Tracheal epithelial cell (primary cell): ENCODE results near the gene ADGRA3. TPM values are rescaled to one million over a fixed set of nuclear protein-coding genes. Genes with fewer than 3 reads are reported as not detected.

Source experiments
- total RNA-seq: library from RNA; depleted of rRNA; stranded (reverse); fragments of >200 nt; gene quantifications from 2 replicates; pipeline ENCODE4 v1.2.1, GENCODE V29; 2014

Gene ADGRA3, protein sequence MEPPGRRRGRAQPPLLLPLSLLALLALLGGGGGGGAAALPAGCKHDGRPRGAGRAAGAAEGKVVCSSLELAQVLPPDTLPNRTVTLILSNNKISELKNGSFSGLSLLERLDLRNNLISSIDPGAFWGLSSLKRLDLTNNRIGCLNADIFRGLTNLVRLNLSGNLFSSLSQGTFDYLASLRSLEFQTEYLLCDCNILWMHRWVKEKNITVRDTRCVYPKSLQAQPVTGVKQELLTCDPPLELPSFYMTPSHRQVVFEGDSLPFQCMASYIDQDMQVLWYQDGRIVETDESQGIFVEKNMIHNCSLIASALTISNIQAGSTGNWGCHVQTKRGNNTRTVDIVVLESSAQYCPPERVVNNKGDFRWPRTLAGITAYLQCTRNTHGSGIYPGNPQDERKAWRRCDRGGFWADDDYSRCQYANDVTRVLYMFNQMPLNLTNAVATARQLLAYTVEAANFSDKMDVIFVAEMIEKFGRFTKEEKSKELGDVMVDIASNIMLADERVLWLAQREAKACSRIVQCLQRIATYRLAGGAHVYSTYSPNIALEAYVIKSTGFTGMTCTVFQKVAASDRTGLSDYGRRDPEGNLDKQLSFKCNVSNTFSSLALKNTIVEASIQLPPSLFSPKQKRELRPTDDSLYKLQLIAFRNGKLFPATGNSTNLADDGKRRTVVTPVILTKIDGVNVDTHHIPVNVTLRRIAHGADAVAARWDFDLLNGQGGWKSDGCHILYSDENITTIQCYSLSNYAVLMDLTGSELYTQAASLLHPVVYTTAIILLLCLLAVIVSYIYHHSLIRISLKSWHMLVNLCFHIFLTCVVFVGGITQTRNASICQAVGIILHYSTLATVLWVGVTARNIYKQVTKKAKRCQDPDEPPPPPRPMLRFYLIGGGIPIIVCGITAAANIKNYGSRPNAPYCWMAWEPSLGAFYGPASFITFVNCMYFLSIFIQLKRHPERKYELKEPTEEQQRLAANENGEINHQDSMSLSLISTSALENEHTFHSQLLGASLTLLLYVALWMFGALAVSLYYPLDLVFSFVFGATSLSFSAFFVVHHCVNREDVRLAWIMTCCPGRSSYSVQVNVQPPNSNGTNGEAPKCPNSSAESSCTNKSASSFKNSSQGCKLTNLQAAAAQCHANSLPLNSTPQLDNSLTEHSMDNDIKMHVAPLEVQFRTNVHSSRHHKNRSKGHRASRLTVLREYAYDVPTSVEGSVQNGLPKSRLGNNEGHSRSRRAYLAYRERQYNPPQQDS (N-terminal part only)
- 38.3 and 39.9 TPM in 2 replicates for total RNA-seq

DNA sequence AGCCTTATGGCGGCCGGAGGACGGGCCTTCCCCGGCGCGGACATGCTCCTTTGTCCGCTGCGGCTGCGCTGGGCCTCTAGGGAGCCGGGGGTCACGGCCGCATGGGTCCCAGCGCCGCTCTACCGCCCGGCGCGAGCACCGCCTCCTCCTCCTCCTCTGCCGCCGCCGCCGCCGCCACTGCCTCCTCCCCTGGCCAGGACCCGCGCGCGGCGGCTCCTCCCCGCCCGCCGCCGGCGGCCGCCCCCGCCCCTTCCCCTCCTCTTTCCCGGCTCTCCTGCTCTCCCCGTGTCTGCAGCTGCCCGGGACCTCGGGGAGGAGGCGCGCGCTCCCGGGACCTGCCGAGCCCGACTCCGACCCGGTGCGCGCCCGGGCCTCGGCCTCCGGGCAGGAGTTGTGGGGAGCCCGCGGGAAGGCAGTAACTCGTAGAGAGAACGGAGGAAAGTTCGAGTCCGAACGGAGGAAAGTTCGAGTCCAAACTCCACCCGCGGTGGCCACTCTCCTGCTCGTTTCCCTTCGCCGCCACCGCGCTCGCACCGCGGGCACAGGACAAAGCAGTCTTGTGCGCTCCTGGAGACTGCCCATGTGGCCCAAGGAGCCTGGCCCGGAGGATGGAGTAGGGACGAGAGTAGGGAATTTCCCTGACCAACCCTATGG is at the start of gene ADGRA3:
Gene ADGRA3, minus strand, starts transcription at position 179 of the 654 bp plus-strand sequence. CDS start 282 bp downstream, outside the sequence.

Other genes starting within 250 kb of the ADGRA3 start
- under 0.01 and 0.43 TPM in 2 replicates for gene GBA3, start 176.9 kb upstream of the ADGRA3 start, total RNA-seq